Measurements from ENCODE around the gene B3GAT1. TPM values are rescaled to one million over a fixed set of nuclear protein-coding genes. Genes with fewer than 3 reads are reported as not detected.

Gene B3GAT1
- polyA plus RNA-seq, 1 donor from 2014 or later: 28.2 TPM

DNA sequence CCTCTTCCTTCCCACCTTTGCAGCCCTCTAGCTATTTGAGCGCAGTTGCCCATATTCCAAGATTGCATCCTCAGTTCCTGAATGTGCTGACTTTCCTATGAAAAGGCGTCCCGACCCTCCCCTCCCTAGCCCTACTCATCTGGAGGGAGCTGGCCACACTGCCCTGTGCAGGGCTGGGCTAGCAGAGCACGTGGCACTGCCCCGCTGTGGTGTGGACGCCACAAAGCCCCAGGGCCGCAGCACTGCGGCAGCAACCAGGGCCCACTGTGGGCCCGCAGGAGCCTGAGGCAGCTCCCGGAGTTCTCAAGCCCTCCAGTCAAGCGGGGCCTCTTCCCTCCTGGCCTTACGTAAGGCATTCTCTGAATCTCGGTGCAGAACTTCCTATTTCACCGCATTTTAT is 27.6 kb downstream of the B3GAT1 start:
- Histone ChIP-seq H2AFZ (ENCODE audit: low read depth, low read length) (no peak overlapping the region), H3K27me3 (ENCODE audit: insufficient read depth, low read depth, low read length) (no peaks in the 10 kb centered on the region), H3F3A (ENCODE audit: insufficient read depth, low read length, poor library complexity, severe bottlenecking) (no peaks in the 10 kb centered on the region), H3K27ac (ENCODE audit: low read length) (no peak overlapping the region), H3K4me2 (ENCODE audit: low read length) (no peak overlapping the region), H3K9ac (ENCODE audit: low read length) (no peak overlapping the region), H3K4me3 (ENCODE audit: low read length) (no peak overlapping the region), H3K9me2 (ENCODE audit: insufficient read depth, low read length) (no peaks in the 10 kb centered on the region), H4K20me1 (ENCODE audit: insufficient read depth) (no peaks in the 10 kb centered on the region), H3K9me3 (ENCODE audit: low read length) (no peaks in the 10 kb centered on the region), H3K79me2 (replicated peaks; ENCODE audit: insufficient read depth, low read length) (no peaks in the 10 kb centered on the region), H3K36me3 (ENCODE audit: insufficient read depth, low read length) (no peaks in the 10 kb centered on the region)
- TF ChIP-seq, protein P1, sequence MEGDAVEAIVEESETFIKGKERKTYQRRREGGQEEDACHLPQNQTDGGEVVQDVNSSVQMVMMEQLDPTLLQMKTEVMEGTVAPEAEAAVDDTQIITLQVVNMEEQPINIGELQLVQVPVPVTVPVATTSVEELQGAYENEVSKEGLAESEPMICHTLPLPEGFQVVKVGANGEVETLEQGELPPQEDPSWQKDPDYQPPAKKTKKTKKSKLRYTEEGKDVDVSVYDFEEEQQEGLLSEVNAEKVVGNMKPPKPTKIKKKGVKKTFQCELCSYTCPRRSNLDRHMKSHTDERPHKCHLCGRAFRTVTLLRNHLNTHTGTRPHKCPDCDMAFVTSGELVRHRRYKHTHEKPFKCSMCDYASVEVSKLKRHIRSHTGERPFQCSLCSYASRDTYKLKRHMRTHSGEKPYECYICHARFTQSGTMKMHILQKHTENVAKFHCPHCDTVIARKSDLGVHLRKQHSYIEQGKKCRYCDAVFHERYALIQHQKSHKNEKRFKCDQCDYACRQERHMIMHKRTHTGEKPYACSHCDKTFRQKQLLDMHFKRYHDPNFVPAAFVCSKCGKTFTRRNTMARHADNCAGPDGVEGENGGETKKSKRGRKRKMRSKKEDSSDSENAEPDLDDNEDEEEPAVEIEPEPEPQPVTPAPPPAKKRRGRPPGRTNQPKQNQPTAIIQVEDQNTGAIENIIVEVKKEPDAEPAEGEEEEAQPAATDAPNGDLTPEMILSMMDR (IDR thresholded peaks at IDR 0.05; ENCODE audit: poor library complexity, severe bottlenecking): no peak
- TF ChIP-seq TAF1 (IDR thresholded peaks at IDR 0.05; ENCODE audit: low read depth) (no peak), MXI1 (conservative IDR thresholded peaks at IDR 0.05; ENCODE audit: poor library complexity, severe bottlenecking) (no peak), RAD21 (conservative IDR thresholded peaks at IDR 0.05) (no peak), POLR2AphosphoS5 (IDR thresholded peaks at IDR 0.05) (no peak)
- TF ChIP-seq, protein P2, sequence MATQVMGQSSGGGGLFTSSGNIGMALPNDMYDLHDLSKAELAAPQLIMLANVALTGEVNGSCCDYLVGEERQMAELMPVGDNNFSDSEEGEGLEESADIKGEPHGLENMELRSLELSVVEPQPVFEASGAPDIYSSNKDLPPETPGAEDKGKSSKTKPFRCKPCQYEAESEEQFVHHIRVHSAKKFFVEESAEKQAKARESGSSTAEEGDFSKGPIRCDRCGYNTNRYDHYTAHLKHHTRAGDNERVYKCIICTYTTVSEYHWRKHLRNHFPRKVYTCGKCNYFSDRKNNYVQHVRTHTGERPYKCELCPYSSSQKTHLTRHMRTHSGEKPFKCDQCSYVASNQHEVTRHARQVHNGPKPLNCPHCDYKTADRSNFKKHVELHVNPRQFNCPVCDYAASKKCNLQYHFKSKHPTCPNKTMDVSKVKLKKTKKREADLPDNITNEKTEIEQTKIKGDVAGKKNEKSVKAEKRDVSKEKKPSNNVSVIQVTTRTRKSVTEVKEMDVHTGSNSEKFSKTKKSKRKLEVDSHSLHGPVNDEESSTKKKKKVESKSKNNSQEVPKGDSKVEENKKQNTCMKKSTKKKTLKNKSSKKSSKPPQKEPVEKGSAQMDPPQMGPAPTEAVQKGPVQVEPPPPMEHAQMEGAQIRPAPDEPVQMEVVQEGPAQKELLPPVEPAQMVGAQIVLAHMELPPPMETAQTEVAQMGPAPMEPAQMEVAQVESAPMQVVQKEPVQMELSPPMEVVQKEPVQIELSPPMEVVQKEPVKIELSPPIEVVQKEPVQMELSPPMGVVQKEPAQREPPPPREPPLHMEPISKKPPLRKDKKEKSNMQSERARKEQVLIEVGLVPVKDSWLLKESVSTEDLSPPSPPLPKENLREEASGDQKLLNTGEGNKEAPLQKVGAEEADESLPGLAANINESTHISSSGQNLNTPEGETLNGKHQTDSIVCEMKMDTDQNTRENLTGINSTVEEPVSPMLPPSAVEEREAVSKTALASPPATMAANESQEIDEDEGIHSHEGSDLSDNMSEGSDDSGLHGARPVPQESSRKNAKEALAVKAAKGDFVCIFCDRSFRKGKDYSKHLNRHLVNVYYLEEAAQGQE (IDR thresholded peaks at IDR 0.05; ENCODE audit: borderline replicate concordance): no peak

DNA sequence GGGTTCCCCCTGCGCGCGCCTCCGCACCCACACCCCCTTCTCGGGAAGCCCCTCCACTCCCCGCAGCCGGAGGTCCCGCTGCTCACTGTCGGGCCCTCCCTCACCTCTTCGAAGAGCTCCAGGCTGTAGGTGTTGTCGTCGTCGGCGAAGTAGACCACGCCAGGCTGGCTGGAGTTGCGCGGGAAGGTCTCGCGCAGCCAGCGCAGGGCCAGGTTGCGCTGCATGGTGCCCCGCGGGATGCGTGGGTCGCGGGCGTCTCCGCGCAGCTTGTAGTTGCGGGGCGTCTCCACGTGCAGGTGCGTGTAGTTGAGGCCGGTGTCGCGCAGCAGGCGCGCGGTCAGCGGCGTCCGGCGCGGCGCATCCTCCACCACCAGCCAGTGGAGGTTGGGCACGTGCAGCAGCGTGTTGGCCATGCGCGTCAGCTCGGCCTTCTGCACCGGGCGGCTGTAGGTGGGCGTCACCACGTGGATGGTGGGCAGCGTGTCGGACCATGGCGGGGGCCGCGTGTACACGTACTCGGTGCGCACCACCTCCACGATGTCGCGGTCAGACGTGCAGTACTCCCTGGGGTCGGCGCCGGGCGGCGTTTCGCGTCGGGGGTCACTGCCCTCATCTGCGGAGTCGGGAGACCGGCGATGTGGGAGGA is 28.3 kb downstream of the B3GAT1 start:
- H3K79me2 ChIP-seq (replicated peaks; ENCODE audit: insufficient read depth, low read length): no peaks in the 10 kb centered on the region
- no peaks in the 10 kb centered on the region for H3K36me3 ChIP-seq (ENCODE audit: insufficient read depth, low read length)
- H4K20me1 ChIP-seq (ENCODE audit: insufficient read depth): no peaks in the 10 kb centered on the region
- no peak for TF ChIP-seq RAD21 (conservative IDR thresholded peaks at IDR 0.05)
- TF ChIP-seq MXI1 (conservative IDR thresholded peaks at IDR 0.05; ENCODE audit: poor library complexity, severe bottlenecking): no peak
- TF ChIP-seq, protein P2 (IDR thresholded peaks at IDR 0.05; ENCODE audit: borderline replicate concordance): no peak
- no peak for TF ChIP-seq EZH2 (IDR thresholded peaks at IDR 0.05; ENCODE audit: borderline replicate concordance, insufficient read depth, low read length, poor library complexity, severe bottlenecking)
- TF ChIP-seq, protein P1 (IDR thresholded peaks at IDR 0.05; ENCODE audit: poor library complexity, severe bottlenecking): no peak
- H3K4me2 ChIP-seq (ENCODE audit: low read length): no peak overlapping the region
- no peak overlapping the region for H3K4me3 ChIP-seq (ENCODE audit: low read length)
- no peaks in the 10 kb centered on the region for H3F3A ChIP-seq (ENCODE audit: insufficient read depth, low read length, poor library complexity, severe bottlenecking)
- H3K9me3 ChIP-seq (ENCODE audit: low read length): no peaks in the 10 kb centered on the region
- H3K27me3 ChIP-seq (ENCODE audit: insufficient read depth, low read depth, low read length): no peaks in the 10 kb centered on the region
- no peak overlapping the region for H2AFZ ChIP-seq (ENCODE audit: low read depth, low read length)
- H3K9ac ChIP-seq (ENCODE audit: low read length): no peak overlapping the region
- H3K27ac ChIP-seq (ENCODE audit: low read length): no peak overlapping the region
- no peaks in the 10 kb centered on the region for H3K9me2 ChIP-seq (ENCODE audit: insufficient read depth, low read length)
